ENCODE measurements around the gene SPANXB1.
"Not testable (repeated sequence)": the region's sequence is repeated elsewhere in the genome, so short reads cannot be mapped to it uniquely, and the experiment has no call there.

The SPANXB1 gene, protein sequence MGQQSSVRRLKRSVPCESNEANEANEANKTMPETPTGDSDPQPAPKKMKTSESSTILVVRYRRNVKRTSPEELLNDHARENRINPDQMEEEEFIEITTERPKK

DNA sequence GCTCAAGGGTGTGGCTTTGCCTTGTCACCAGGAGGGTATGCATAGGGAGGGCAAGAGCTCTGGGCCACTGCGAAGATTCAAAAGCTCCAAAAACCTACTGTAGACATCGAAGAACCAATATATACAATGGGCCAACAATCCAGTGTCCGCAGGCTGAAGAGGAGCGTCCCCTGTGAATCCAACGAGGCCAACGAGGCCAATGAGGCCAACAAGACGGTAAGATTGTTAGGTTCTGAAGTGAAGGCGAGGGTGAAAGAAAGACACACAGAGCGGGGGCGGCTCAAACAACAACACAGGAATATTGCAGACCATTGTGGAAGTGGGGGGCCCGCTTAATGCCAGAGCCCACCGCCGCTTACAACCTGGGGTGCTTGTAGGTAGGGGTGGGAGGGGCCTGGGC, at the start of gene SPANXB1:
TSS of gene SPANXB1 (plus strand) at position 27 of the 400 bp plus-strand sequence. CDS start at position 127, 100 bp downstream.
- DNase-seq, result not testable (repeated sequence)

GRCh38 chrX:140967036-140967435, 35.4 kb upstream of the SPANXB1 start:
- DNase-seq, result no peak

DNA sequence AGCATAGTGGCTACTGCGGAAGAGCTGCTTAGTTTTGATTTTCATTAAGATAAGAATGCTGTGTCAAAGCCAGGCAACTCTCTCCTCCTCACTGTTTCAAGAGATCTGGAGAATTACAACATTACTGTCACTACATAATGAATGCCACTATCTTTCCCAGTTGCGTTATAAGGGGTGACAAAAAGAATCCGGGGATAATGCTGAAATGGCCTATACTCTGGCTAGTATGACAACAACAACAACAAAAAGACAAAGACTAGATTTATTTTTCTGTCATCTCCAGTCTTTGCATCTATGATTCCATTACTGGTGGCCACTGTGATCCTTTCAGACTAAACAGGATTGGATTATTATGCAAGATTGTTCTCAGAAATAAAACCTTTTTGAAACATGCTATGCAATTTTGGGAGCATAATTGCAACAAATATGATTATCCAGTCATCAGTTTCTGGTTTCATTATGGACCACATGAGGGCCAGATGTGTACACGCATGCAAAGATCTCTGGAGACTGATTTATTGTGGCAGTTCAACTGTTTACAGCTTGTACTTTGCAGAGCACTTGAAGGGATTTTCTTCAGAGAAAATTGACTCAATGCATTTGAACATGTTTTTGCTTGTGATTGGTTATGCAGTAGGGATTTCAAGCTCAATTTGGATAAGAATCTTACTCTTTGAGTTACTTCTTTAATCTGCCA, 31.1 kb upstream of the SPANXB1 start:
- DNase-seq, result no peak

DNA sequence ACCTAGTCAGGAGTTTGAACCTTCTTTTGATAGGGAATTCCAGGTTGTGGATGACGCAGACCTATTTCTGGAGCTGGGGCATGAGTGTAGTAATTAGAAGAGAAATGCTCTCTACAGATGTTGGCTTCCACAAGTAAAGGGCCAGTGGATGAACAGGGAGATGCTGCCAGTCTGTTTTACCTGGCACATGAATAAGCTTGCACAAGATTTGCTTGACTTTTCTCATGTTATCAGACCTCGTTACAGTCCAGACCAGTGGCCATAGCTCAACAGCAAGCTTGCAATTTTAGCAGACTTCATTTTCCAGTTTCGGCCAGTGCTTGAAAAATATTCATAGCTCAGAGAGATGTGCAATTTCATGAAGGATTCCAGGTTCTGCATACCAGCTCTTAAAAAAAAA, 26.9 kb upstream of the SPANXB1 start:
- DNase-seq, result no peak

GRCh38 chrX:140980271-140980670, 22.1 kb upstream of the SPANXB1 start:
- DNase-seq, result no peak

GRCh38 chrX:140983730-140984129, 18.7 kb upstream of the SPANXB1 start:
- DNase-seq, result no peak

DNA sequence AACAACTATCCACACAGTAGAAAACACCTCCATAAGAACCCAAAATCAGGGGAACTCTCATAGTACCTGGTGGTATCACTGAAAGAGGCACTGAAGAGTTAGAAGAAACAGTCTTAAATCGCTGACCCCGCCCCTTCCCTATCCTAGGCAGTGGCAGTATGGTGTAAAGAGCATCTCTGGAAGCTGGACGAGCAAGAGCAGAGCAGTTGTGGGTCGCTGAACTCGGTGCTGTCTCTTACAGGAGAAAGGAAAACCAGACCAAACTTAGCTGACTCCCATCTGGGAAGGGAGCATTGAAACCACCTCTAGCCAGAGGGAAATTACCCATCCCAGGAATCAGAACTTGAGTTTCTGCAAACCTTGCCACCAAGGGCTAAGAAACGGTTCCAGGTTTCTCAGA, 2.8 kb downstream of the SPANXB1 start:
- not testable (repeated sequence) for DNase-seq

DNA sequence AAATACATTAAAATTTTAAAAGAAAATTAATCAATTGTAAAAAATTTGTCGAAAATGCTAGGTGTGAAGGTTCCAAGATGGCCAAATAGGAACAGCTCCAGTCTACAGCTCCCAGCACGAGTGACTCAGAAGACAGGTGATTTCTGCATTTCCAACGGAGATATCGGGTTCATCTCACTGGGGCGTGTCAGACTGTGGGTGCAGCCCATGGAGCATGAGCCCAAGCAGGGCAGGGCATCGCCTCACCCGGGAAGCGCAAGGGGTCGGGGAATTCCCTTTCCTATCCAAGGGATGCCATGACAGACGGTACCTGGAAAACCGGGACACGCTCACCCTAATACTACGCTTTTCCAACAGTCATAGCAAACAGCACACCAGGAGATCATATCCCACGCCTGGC, 41.9 kb downstream of the SPANXB1 start:
- DNase-seq, result not testable (repeated sequence)

GRCh38 chrX:141049878-141050277, 47.5 kb downstream of the SPANXB1 start:
- not testable (repeated sequence) for DNase-seq

DNA sequence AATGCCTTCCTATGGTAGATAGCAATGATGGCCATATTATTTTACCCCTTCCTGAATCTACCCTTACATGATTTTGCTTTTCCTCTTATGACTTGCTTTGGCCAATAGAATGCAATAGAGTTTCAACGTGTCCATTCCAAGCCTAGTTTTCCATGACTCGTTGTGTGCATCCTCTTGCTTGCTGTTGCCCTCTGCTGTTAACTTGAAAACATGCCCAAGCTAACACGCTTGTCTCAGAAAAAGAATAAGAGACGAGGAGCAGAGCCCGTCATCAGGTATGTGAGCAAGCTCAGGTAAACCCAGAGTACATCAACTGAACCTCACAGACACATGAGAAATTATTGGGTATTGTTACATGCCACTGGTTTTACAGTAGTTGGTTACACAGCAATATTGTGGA, 49.7 kb downstream of the SPANXB1 start:
- DNase-seq, result not testable (repeated sequence)
